Calu3 (cell line): ENCODE measurements around the gene TMEM232. TPM values are rescaled to one million over a fixed set of nuclear protein-coding genes. Genes with fewer than 3 reads are reported as not detected.

Experiments used
- BruUV-seq: library from RNA; stranded (reverse); fragments of 400-500 nt; replicated peaks from 2 replicates; lab custom pipeline; 2021; lab: Mats Ljungman, UMichigan
- CTCF ChIA-PET: fragments of 300-600 bp; sonication (Branson Sonifier 250); formaldehyde crosslinking; loops from one replicate; lab custom pipeline; 2022; ENCODE audit warnings: antibody characterized with exemption; lab: Charles Lee
- DNase-seq: peaks from one replicate; pipeline ENCODE4 v3.0.0; 2022
- H3K27ac Mint-ChIP-seq: one replicate; pipeline ENCODE4 v1.8.0; 2022; ENCODE audit warnings: mixed read lengths; ENCODE audit not compliant: unreplicated experiment
- H3K27me3 Mint-ChIP-seq: one replicate; pipeline ENCODE4 v1.8.0; 2022; ENCODE audit warnings: mixed read lengths; ENCODE audit not compliant: unreplicated experiment
- H3K36me3 Mint-ChIP-seq: one replicate; pipeline ENCODE4 v1.8.0; 2022; ENCODE audit warnings: mild to moderate bottlenecking, moderate library complexity, mixed read lengths; ENCODE audit not compliant: insufficient read depth, unreplicated experiment
- H3K4me1 Mint-ChIP-seq: one replicate; pipeline ENCODE4 v1.8.0; 2022; ENCODE audit warnings: mild to moderate bottlenecking, low read depth, mixed read lengths; ENCODE audit not compliant: unreplicated experiment
- H3K4me3 Mint-ChIP-seq: one replicate; pipeline ENCODE4 v1.8.0; 2022; ENCODE audit warnings: mild to moderate bottlenecking, low read depth, moderate library complexity, mixed read lengths; ENCODE audit not compliant: unreplicated experiment
- H3K9me3 Mint-ChIP-seq: one replicate; pipeline ENCODE4 v1.8.0; 2022; ENCODE audit warnings: low read depth, mixed read lengths; ENCODE audit not compliant: unreplicated experiment
- intact Hi-C: fragments of 100-400 bp; cut with micrococcal nuclease; formaldehyde crosslinking; loops from one replicate; pipeline ENCODE4 v1.10.0; 2022; ENCODE audit not compliant: unreplicated experiment
- total RNA-seq: library from RNA; stranded (reverse); gene quantifications from 2 replicates; pipeline ENCODE4 v1.2.3, GENCODE V29; 2022
- TF ChIP-seq, protein P1 (sequence below): fragments of 200-600 bp; IDR thresholded peaks from one replicate; pipeline ENCODE4 v1.8.0; 2022; ENCODE audit warnings: antibody characterized with exemption; ENCODE audit not compliant: unreplicated experiment

The TMEM232 gene
- total RNA-seq, 1 experiment from 2014 or later: 1.6 TPM

DNA sequence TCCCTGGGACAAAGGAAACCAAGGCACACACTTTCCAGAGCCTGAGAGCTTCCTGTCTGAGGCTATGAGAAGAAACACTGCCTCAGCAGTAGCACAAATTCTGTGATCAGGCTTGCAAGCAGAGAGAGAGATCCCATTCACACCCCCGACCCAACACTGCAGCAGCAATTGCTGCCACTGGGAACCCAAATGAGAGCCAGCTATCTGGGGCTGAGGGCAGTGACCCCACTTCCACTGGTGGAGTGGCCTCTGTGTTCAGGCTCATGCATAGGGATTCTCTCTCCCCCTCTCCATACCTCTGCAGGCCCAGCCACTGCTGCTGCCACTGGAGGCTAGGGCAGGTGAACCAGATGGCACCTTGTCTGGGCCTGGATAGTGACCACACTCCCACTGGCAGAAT is 95.2 kb downstream of the TMEM232 start:
- no peaks in the 10 kb centered on the region for H3K9me3 Mint-ChIP-seq
- H3K4me1 Mint-ChIP-seq: no peaks in the 10 kb centered on the region
- no TSS peak for BruUV-seq
- H3K27me3 Mint-ChIP-seq: no peaks in the 10 kb centered on the region
- intact Hi-C loops: no loop called here
- no peak overlapping the region for H3K27ac Mint-ChIP-seq
- CTCF ChIA-PET: no interaction called here
- TF ChIP-seq, protein P1, sequence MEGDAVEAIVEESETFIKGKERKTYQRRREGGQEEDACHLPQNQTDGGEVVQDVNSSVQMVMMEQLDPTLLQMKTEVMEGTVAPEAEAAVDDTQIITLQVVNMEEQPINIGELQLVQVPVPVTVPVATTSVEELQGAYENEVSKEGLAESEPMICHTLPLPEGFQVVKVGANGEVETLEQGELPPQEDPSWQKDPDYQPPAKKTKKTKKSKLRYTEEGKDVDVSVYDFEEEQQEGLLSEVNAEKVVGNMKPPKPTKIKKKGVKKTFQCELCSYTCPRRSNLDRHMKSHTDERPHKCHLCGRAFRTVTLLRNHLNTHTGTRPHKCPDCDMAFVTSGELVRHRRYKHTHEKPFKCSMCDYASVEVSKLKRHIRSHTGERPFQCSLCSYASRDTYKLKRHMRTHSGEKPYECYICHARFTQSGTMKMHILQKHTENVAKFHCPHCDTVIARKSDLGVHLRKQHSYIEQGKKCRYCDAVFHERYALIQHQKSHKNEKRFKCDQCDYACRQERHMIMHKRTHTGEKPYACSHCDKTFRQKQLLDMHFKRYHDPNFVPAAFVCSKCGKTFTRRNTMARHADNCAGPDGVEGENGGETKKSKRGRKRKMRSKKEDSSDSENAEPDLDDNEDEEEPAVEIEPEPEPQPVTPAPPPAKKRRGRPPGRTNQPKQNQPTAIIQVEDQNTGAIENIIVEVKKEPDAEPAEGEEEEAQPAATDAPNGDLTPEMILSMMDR: no peak
- DNase-seq: no peak
- no peaks in the 10 kb centered on the region for H3K36me3 Mint-ChIP-seq
- H3K4me3 Mint-ChIP-seq: no peak overlapping the region

DNA sequence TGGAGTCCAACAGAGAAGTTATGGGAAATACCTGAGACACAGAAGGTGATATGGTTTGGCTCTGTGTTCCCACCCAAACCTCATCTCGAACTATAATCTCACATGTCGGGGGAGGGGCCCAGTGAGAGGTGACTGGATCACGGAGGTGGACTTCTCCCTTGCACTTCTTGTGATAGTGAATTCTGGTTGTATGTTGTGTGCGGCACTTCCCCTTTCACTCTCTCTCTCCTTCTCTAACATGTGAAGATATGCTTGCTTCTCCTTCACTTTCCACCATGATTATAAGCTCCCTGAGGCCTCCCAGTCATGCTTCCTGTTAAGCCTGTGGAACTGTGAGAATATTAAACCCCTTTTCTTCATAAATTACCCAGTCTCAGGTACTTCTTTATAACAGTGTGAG is 96.1 kb downstream of the TMEM232 start:
- Mint-ChIP-seq H3K4me3 (no peak overlapping the region), H3K9me3 (no peaks in the 10 kb centered on the region), H3K27me3 (no peaks in the 10 kb centered on the region)

GRCh38 chr5:110625376-110625999 is 101.0 kb downstream of the TMEM232 start:
- TF ChIP-seq, protein P1: no peak
- no TSS peak for BruUV-seq
- no peak for DNase-seq
- Mint-ChIP-seq H3K27me3 (no peaks in the 10 kb centered on the region), H3K4me1 (no peaks in the 10 kb centered on the region), H3K4me3 (no peak overlapping the region), H3K36me3 (no peaks in the 10 kb centered on the region), H3K27ac (no peak overlapping the region), H3K9me3 (peaks cover 2% of the 10 kb centered on the region)
- intact Hi-C loops: loop anchor here (1.0 to 10.0 kb wide), 3 partner anchors 184 to 931 kb away; no protein-coding TSS in a partner anchor
- CTCF ChIA-PET: interaction anchor here (0.6 to 2.1 kb wide), 3 partner anchors 184 to 937 kb away, joined by 3 to 9 read pairs (median 5); no protein-coding TSS in a partner anchor

More for the DNA sequence above, 96.1 kb downstream of the TMEM232 start:
- no peaks in the 10 kb centered on the region for H3K4me1 Mint-ChIP-seq
- H3K27ac Mint-ChIP-seq: no peak overlapping the region
- intact Hi-C loops: no loop called here
- H3K36me3 Mint-ChIP-seq: no peaks in the 10 kb centered on the region
- BruUV-seq: no TSS peak
- CTCF ChIA-PET: no interaction called here
- no peak for DNase-seq
- TF ChIP-seq, protein P1: no peak

GRCh38 chr5:110623874-110624273 is 102.6 kb downstream of the TMEM232 start:
- H3K4me3 Mint-ChIP-seq: no peak overlapping the region
- intact Hi-C loops: loop anchor here (10.0 kb wide), 2 partner anchors 579 to 929 kb away; no protein-coding TSS in a partner anchor
- no TSS peak for BruUV-seq
- CTCF ChIA-PET: no interaction called here
- TF ChIP-seq, protein P1: no peak
- peaks cover 2% of the 10 kb centered on the region for H3K9me3 Mint-ChIP-seq
- no peaks in the 10 kb centered on the region for H3K27me3 Mint-ChIP-seq
- no peaks in the 10 kb centered on the region for H3K4me1 Mint-ChIP-seq
- DNase-seq: no peak
- no peaks in the 10 kb centered on the region for H3K36me3 Mint-ChIP-seq
- H3K27ac Mint-ChIP-seq: no peak overlapping the region
